ENCODE data around the gene SLC6A6. TPM values are rescaled to one million over a fixed set of nuclear protein-coding genes. Genes with fewer than 3 reads are reported as not detected.

SLC6A6 gene
- total and polyA plus RNA-seq, 2 donors (not counting 1 experiment from before 2014, with no cell fraction given): 8.9 to 24.0 TPM

- no peak for TF ChIP-seq EZH2 (IDR thresholded peaks at IDR 0.05; ENCODE audit: low read length, missing control alignments)
- TF ChIP-seq CTCF (conservative IDR thresholded peaks at IDR 0.05 in 1 of 2, IDR thresholded peaks at IDR 0.05 in 1 of 2; ENCODE audit: low read depth in 1 of 2, low read length in 2 of 2): no peak
- peaks cover 2% of the 10 kb centered on the region for H3K36me3 ChIP-seq (ENCODE audit: control insufficient read depth, insufficient read depth, low read length)
- H3K4me1 ChIP-seq (ENCODE audit: control insufficient read depth, extremely low read depth, insufficient read depth, low read length): peaks cover 15% of the 10 kb centered on the region
- H3K27ac ChIP-seq (ENCODE audit: insufficient read depth, low read length): no peak overlapping the region
- H3K4me2 ChIP-seq (ENCODE audit: extremely low read depth, insufficient read depth, low read length): no peak overlapping the region
- no peak overlapping the region for H2AFZ ChIP-seq (ENCODE audit: low read length)
- no peak for DNase-seq (ENCODE audit: low read depth in 2 of 2)
- H3K4me3 ChIP-seq (replicated peaks in 1 of 4; ENCODE audit: control extremely low read depth in 1 of 4, insufficient read depth in 1 of 4, low read depth in 3 of 4, low read length in 4 of 4): no peak overlapping the region
- no peaks in the 10 kb centered on the region for H3K9me3 ChIP-seq (ENCODE audit: control insufficient read depth, insufficient read depth, low read depth, low read length)
- H4K20me1 ChIP-seq (ENCODE audit: control insufficient read depth, extremely low read depth, insufficient read depth, low read length): no peaks in the 10 kb centered on the region
- no peak overlapping the region for H3K9ac ChIP-seq (ENCODE audit: insufficient read depth, low read length)
- H3K27me3 ChIP-seq (ENCODE audit: control insufficient read depth, insufficient read depth, low read length): no peaks in the 10 kb centered on the region
- no peaks in the 10 kb centered on the region for H3K79me2 ChIP-seq (ENCODE audit: control insufficient read depth, insufficient read depth, low read length)
These were observed 74.3 kb downstream of the SLC6A6 start for GRCh38 chr3:14476583-14477265.

GRCh38 chr3:14477311-14477935 lies 75.0 kb downstream of the SLC6A6 start:
- H3K4me1 ChIP-seq (ENCODE audit: control insufficient read depth, extremely low read depth, insufficient read depth, low read length): peaks cover 10% of the 10 kb centered on the region
- peaks cover 2% of the 10 kb centered on the region for H3K36me3 ChIP-seq (ENCODE audit: control insufficient read depth, insufficient read depth, low read length)
- H2AFZ ChIP-seq (ENCODE audit: low read length): no peak overlapping the region
- no peak overlapping the region for H3K4me2 ChIP-seq (ENCODE audit: extremely low read depth, insufficient read depth, low read length)
- no peaks in the 10 kb centered on the region for H3K27me3 ChIP-seq (ENCODE audit: control insufficient read depth, insufficient read depth, low read length)
- H3K27ac ChIP-seq (ENCODE audit: insufficient read depth, low read length): no peak overlapping the region
- H3K9me3 ChIP-seq (ENCODE audit: control insufficient read depth, insufficient read depth, low read depth, low read length): no peaks in the 10 kb centered on the region
- H3K79me2 ChIP-seq (ENCODE audit: control insufficient read depth, insufficient read depth, low read length): no peaks in the 10 kb centered on the region
- no peak for DNase-seq (ENCODE audit: low read depth in 2 of 2)
- no peaks in the 10 kb centered on the region for H4K20me1 ChIP-seq (ENCODE audit: control insufficient read depth, extremely low read depth, insufficient read depth, low read length)
- H3K4me3 ChIP-seq (replicated peaks in 1 of 4; ENCODE audit: control extremely low read depth in 1 of 4, insufficient read depth in 1 of 4, low read depth in 3 of 4, low read length in 4 of 4): no peak overlapping the region
- TF ChIP-seq EZH2 (IDR thresholded peaks at IDR 0.05; ENCODE audit: low read length, missing control alignments): no peak
- no peak for TF ChIP-seq CTCF (conservative IDR thresholded peaks at IDR 0.05 in 1 of 2, IDR thresholded peaks at IDR 0.05 in 1 of 2; ENCODE audit: low read depth in 1 of 2, low read length in 2 of 2)
- no peak overlapping the region for H3K9ac ChIP-seq (ENCODE audit: insufficient read depth, low read length)

- Histone ChIP-seq H3K9me3 (ENCODE audit: control insufficient read depth, insufficient read depth, low read depth, low read length) (no peaks in the 10 kb centered on the region), H3K79me2 (ENCODE audit: control insufficient read depth, insufficient read depth, low read length) (no peaks in the 10 kb centered on the region)
These were observed 76.6 kb downstream of the SLC6A6 start for GRCh38 chr3:14478956-14479550.

More at GRCh38 chr3:14478956-14479550, 76.6 kb downstream of the SLC6A6 start:
- Histone ChIP-seq H3K4me1 (ENCODE audit: control insufficient read depth, extremely low read depth, insufficient read depth, low read length) (no peaks in the 10 kb centered on the region), H4K20me1 (ENCODE audit: control insufficient read depth, extremely low read depth, insufficient read depth, low read length) (no peaks in the 10 kb centered on the region), H2AFZ (ENCODE audit: low read length) (no peak overlapping the region), H3K36me3 (ENCODE audit: control insufficient read depth, insufficient read depth, low read length) (peaks cover 2% of the 10 kb centered on the region), H3K9ac (ENCODE audit: insufficient read depth, low read length) (no peak overlapping the region), H3K4me2 (ENCODE audit: extremely low read depth, insufficient read depth, low read length) (no peak overlapping the region), H3K27ac (ENCODE audit: insufficient read depth, low read length) (no peak overlapping the region), H3K27me3 (ENCODE audit: control insufficient read depth, insufficient read depth, low read length) (no peaks in the 10 kb centered on the region), H3K4me3 (replicated peaks in 1 of 4; ENCODE audit: control extremely low read depth in 1 of 4, insufficient read depth in 1 of 4, low read depth in 3 of 4, low read length in 4 of 4) (no peak overlapping the region)
- no peak for DNase-seq (ENCODE audit: low read depth in 2 of 2)
- TF ChIP-seq CTCF (conservative IDR thresholded peaks at IDR 0.05 in 1 of 2, IDR thresholded peaks at IDR 0.05 in 1 of 2; ENCODE audit: low read depth in 1 of 2, low read length in 2 of 2): no peak
- no peak for TF ChIP-seq EZH2 (IDR thresholded peaks at IDR 0.05; ENCODE audit: low read length, missing control alignments)
